Caco-2 (cell line): Measurements from ENCODE around the gene GIPC3. TPM values are rescaled to one million over a fixed set of nuclear protein-coding genes. Genes with fewer than 3 reads are reported as not detected.

Experiments used
- BruUV-seq: library from RNA; stranded (reverse); fragments of 400-500 nt; replicated peaks from 2 replicates; lab custom pipeline; 2021; lab: Mats Ljungman, UMichigan
- CTCF ChIA-PET: fragments of 300-600 bp; sonication (Branson Sonifier 250); formaldehyde crosslinking; loops from one replicate; lab custom pipeline; 2022; ENCODE audit warnings: antibody characterized with exemption; lab: Charles Lee
- POLR2A ChIA-PET: fragments of 300-600 bp; sonication (Branson Sonifier 250); formaldehyde crosslinking; loops from one replicate; lab custom pipeline; 2022; ENCODE audit warnings: antibody characterized with exemption; lab: Charles Lee
- DNase-seq, 2 experiments: peaks; one replicate each; pipeline versions ENCODE4 v3.0.0 to v3.0.0-alpha.2; 2020 to 2022
- H3K27me3 ChIP-seq: replicated peaks from 2 replicates; pipeline ENCODE4 v1.6.0; 2011; ENCODE audit warnings: low read length; ENCODE audit not compliant: control insufficient read depth, insufficient read depth
- H3K36me3 ChIP-seq: 2 replicates; pipeline ENCODE4 v1.5.1; 2011; ENCODE audit warnings: low read length; ENCODE audit not compliant: control insufficient read depth, insufficient read depth
- H3K4me1 ChIP-seq: fragments of 250-450 bp; sonication (Bioruptor Pico); 2 replicates; pipeline ENCODE4 v1.5.1; 2020; ENCODE audit warnings: mild to moderate bottlenecking
- H3K4me3 ChIP-seq: 2 replicates; pipeline ENCODE4 v1.5.1; 2011; ENCODE audit warnings: low read depth, mild to moderate bottlenecking, control low read depth, low read length
- H3K9me3 ChIP-seq: fragments of 250-450 bp; sonication (Bioruptor Pico); 2 replicates; pipeline ENCODE4 v1.5.1; 2020; ENCODE audit warnings: mild to moderate bottlenecking, moderate library complexity
- H3K27ac Mint-ChIP-seq: one replicate; pipeline ENCODE4 v1.8.0; 2022; ENCODE audit warnings: mixed read lengths; ENCODE audit not compliant: unreplicated experiment
- H3K27me3 Mint-ChIP-seq: one replicate; pipeline ENCODE4 v1.8.0; 2022; ENCODE audit warnings: mixed read lengths; ENCODE audit not compliant: insufficient read depth, unreplicated experiment
- H3K36me3 Mint-ChIP-seq: one replicate; pipeline ENCODE4 v1.8.0; 2022; ENCODE audit warnings: mild to moderate bottlenecking, mixed read lengths; ENCODE audit not compliant: insufficient read depth, unreplicated experiment
- H3K4me1 Mint-ChIP-seq: one replicate; pipeline ENCODE4 v1.8.0; 2022; ENCODE audit warnings: low read depth, mixed read lengths; ENCODE audit not compliant: unreplicated experiment
- H3K4me3 Mint-ChIP-seq: one replicate; pipeline ENCODE4 v1.8.0; 2022; ENCODE audit warnings: mild to moderate bottlenecking, moderate library complexity, mixed read lengths; ENCODE audit not compliant: unreplicated experiment
- H3K9me3 Mint-ChIP-seq: one replicate; pipeline ENCODE4 v1.8.0; 2022; ENCODE audit warnings: mixed read lengths; ENCODE audit not compliant: unreplicated experiment
- CTCF ChIP-seq, 2 experiments: fragments of 200-600 bp in 1 of 2; IDR thresholded peaks; 1 replicate in 1 of 2; 2 replicates in 1 of 2; pipeline versions ENCODE4 v1.5.1 to v1.8.0; 2011 to 2022; ENCODE audit warnings: antibody characterized with exemption in 1 of 2, control low read depth in 1 of 2, inconsistent platforms in 1 of 2, low read depth in 1 of 2, low read length in 1 of 2, mild to moderate bottlenecking in 1 of 2, moderate library complexity in 1 of 2; ENCODE audit not compliant: insufficient read depth in 1 of 2, severe bottlenecking in 1 of 2, unreplicated experiment in 1 of 2
- intact Hi-C: fragments of 100-400 bp; cut with micrococcal nuclease; formaldehyde crosslinking; loops from one replicate; pipeline ENCODE4 v1.10.0; 2022; ENCODE audit not compliant: unreplicated experiment
- total RNA-seq: library from RNA; stranded (reverse); gene quantifications from 2 replicates; pipeline ENCODE4 v1.2.3, GENCODE V29; 2022

The GIPC3 gene
- total RNA-seq, 1 experiment from 2014 or later = not detected

GRCh38 chr19:3548606-3549005 lies 36.7 kb upstream of the GIPC3 start:
- H3K4me3 Mint-ChIP-seq = no peak overlapping the region
- peaks cover 57% of the 10 kb centered on the region for H3K36me3 Mint-ChIP-seq
- Histone ChIP-seq H3K36me3 (no peaks in the 10 kb centered on the region; the same call in 1 of the 2 replicates), H3K9me3 (no peaks in the 10 kb centered on the region), H3K27me3 (no peaks in the 10 kb centered on the region), H3K4me3 (no peak overlapping the region), H3K4me1 (no peaks in the 10 kb centered on the region)
- no peak for DNase-seq
- no TSS peak for BruUV-seq
- CTCF ChIA-PET = no interaction called here
- TF ChIP-seq CTCF (IDR thresholded peaks at IDR 0.05; ENCODE audit: insufficient read depth in 1 of 2, low read depth in 1 of 2, low read length in 1 of 2, severe bottlenecking in 1 of 2, unreplicated experiment in 1 of 2) = no peak
- H3K9me3 Mint-ChIP-seq = no peaks in the 10 kb centered on the region
- intact Hi-C loops = no loop called here
- H3K27ac Mint-ChIP-seq = no peak overlapping the region
- H3K4me1 Mint-ChIP-seq = no peaks in the 10 kb centered on the region
- POLR2A ChIA-PET = no interaction called here
- H3K27me3 Mint-ChIP-seq = no peaks in the 10 kb centered on the region

GRCh38 chr19:3549816-3550215 lies 35.5 kb upstream of the GIPC3 start:
- Histone ChIP-seq H3K36me3 (no peaks in the 10 kb centered on the region; the same call in 1 of the 2 replicates), H3K9me3 (no peaks in the 10 kb centered on the region), H3K27me3 (no peaks in the 10 kb centered on the region), H3K4me1 (no peaks in the 10 kb centered on the region), H3K4me3 (no peak overlapping the region)
- H3K27me3 Mint-ChIP-seq = no peaks in the 10 kb centered on the region
- H3K9me3 Mint-ChIP-seq = no peaks in the 10 kb centered on the region
- intact Hi-C loops = loop anchor here (10.0 kb wide), 1 partner anchor 75 kb away; the partner anchor contains the start of gene CACTIN
- TF ChIP-seq CTCF (IDR thresholded peaks at IDR 0.05; ENCODE audit: insufficient read depth in 1 of 2, low read depth in 1 of 2, low read length in 1 of 2, severe bottlenecking in 1 of 2, unreplicated experiment in 1 of 2) = no peak
- no peaks in the 10 kb centered on the region for H3K4me1 Mint-ChIP-seq
- no peak overlapping the region for H3K27ac Mint-ChIP-seq
- POLR2A ChIA-PET = no interaction called here
- BruUV-seq = no TSS peak
- DNase-seq = no peak
- CTCF ChIA-PET = no interaction called here
- no peak overlapping the region for H3K4me3 Mint-ChIP-seq
- H3K36me3 Mint-ChIP-seq = peaks cover 49% of the 10 kb centered on the region

GRCh38 chr19:3550947-3551791 lies 34.1 kb upstream of the GIPC3 start:
- intact Hi-C loops = loop anchor here (10.0 kb wide), 1 partner anchor 74 kb away; the partner anchor contains the start of gene CACTIN
- no peaks in the 10 kb centered on the region for H3K9me3 ChIP-seq
- no peaks in the 10 kb centered on the region for H3K27me3 ChIP-seq
- no peak for DNase-seq
- Mint-ChIP-seq H3K27ac (no peak overlapping the region), H3K4me1 (peaks cover 2% of the 10 kb centered on the region), H3K9me3 (no peaks in the 10 kb centered on the region), H3K36me3 (peaks cover 43% of the 10 kb centered on the region), H3K4me3 (no peak overlapping the region), H3K27me3 (no peaks in the 10 kb centered on the region)
- H3K36me3 ChIP-seq = no peaks in the 10 kb centered on the region
- no TSS peak for BruUV-seq
- ChIA-PET POLR2A (no interaction called here), CTCF (no interaction called here)
- no peak for TF ChIP-seq CTCF (IDR thresholded peaks at IDR 0.05; ENCODE audit: insufficient read depth in 1 of 2, low read depth in 1 of 2, low read length in 1 of 2, severe bottlenecking in 1 of 2, unreplicated experiment in 1 of 2)
- no peaks in the 10 kb centered on the region for H3K4me1 ChIP-seq
- H3K4me3 ChIP-seq = no peak overlapping the region
